Vagina (tissue), 2 donors: ENCODE measurements around the gene HTRA1. TPM values are rescaled to one million over a fixed set of nuclear protein-coding genes. Genes with fewer than 3 reads are reported as not detected.
A peak's percentile ranks its signal among the peaks of the same experiment; 100 is the strongest.

Experiments used
- DNase-seq, 2 donors: peaks; one replicate each; pipeline ENCODE4 v3.0.0-alpha.2; 2017; ENCODE audit errors: extremely low spot score in 2 of 2
- H3K27ac ChIP-seq: fragments of 200-600 bp; sonication (generic); one replicate; pipeline ENCODE4 v1.5.1; 2019
- H3K27me3 ChIP-seq: fragments of 200-600 bp; sonication (generic); one replicate; pipeline ENCODE4 v1.5.1; 2019
- H3K36me3 ChIP-seq, 2 donors: fragments of 200-600 bp; sonication (generic); one replicate each; pipeline ENCODE4 v1.5.1; 2017 to 2019
- H3K4me1 ChIP-seq: fragments of 200-600 bp; sonication (generic); one replicate; pipeline ENCODE4 v1.5.1; 2019
- H3K4me3 ChIP-seq, 2 donors: fragments of 200-600 bp; sonication (generic); 1 replicate in 1 of 2; 2 replicates in 1 of 2; pipeline ENCODE4 v1.5.1; 2016 to 2019
- H3K9me3 ChIP-seq: fragments of 200-600 bp; sonication (generic); one replicate; pipeline ENCODE4 v1.5.1; 2019
- CTCF ChIP-seq, 3 experiments: fragments of 450-650 bp in 2 of 3; fragments of 200-600 bp in 1 of 3; sonication (generic) in 1 of 3; IDR thresholded peaks; one replicate each; pipeline ENCODE4 v1.5.1; 2017 to 2019; ENCODE audit warnings: antibody characterized with exemption in 3 of 3, mild to moderate bottlenecking in 2 of 3, moderate library complexity in 2 of 3
- POLR2A ChIP-seq, 2 donors: fragments of 450-650 bp; IDR thresholded peaks; one replicate each; pipeline ENCODE4 v1.6.1; 2017; ENCODE audit warnings: antibody characterized with exemption in 2 of 2, mild to moderate bottlenecking in 2 of 2, moderate library complexity in 2 of 2
- POLR2AphosphoS5 ChIP-seq, 2 donors: sonication (generic); formaldehyde crosslinking; IDR thresholded peaks; one replicate each; pipeline ENCODE4 v1.9.0; 2017; ENCODE audit warnings: antibody characterized with exemption in 2 of 2, mild to moderate bottlenecking in 2 of 2, low read depth in 1 of 2; ENCODE audit not compliant: insufficient read depth in 1 of 2
- intact Hi-C: fragments of 100-400 bp; cut with DNase I; formaldehyde crosslinking; loops from one replicate; pipeline ENCODE4 v1.15.1; 2023
- total RNA-seq: library from RNA; depleted of rRNA; stranded (reverse); fragments of >200 nt; gene quantifications from one replicate; pipeline ENCODE4 v1.2.3, GENCODE V29; 2016

Gene HTRA1
- total RNA-seq, 1 donor from 2014 or later = 116 TPM

GRCh38 chr10:122458693-122459092, 2.7 kb upstream of the HTRA1 start:
- H3K4me1 ChIP-seq = peaks cover 32% of the 10 kb centered on the region
- TF ChIP-seq CTCF (IDR thresholded peaks at IDR 0.05) = no peak
- no peak for TF ChIP-seq POLR2A (IDR thresholded peaks at IDR 0.05)
- TF ChIP-seq POLR2AphosphoS5 (IDR thresholded peaks at IDR 0.05; ENCODE audit: insufficient read depth in 1 of 2, low read depth in 1 of 2) = no peak
- H3K27me3 ChIP-seq = no peaks in the 10 kb centered on the region
- intact Hi-C loops = no loop called here
- H3K27ac ChIP-seq = no peak overlapping the region
- H3K9me3 ChIP-seq = no peaks in the 10 kb centered on the region
- H3K4me3 ChIP-seq = no peak overlapping the region
- DNase-seq = peak in 1 of 2 donors; percentile 80
- H3K36me3 ChIP-seq = no peaks in the 10 kb centered on the region

GRCh38 chr10:122459561-122460273, 1.6 kb upstream of the HTRA1 start:
- intact Hi-C loops = loop anchor here (5.0 to 10.0 kb wide), 2 partner anchors 38 to 105 kb away; partner anchors contain the start of gene DMBT1
- Histone ChIP-seq H3K4me3 (no peak overlapping the region), H3K9me3 (no peaks in the 10 kb centered on the region), H3K4me1 (peaks cover 42% of the 10 kb centered on the region), H3K27me3 (no peaks in the 10 kb centered on the region), H3K27ac (peak overlapping the region; percentile 93), H3K36me3 (no peaks in the 10 kb centered on the region)
- TF ChIP-seq POLR2A (IDR thresholded peaks at IDR 0.05) (no peak), CTCF (IDR thresholded peaks at IDR 0.05) (no peak), POLR2AphosphoS5 (IDR thresholded peaks at IDR 0.05; ENCODE audit: insufficient read depth in 1 of 2, low read depth in 1 of 2) (no peak)
- no peak for DNase-seq

GRCh38 chr10:122460891-122461293, 461 bp upstream of the HTRA1 start:
- Histone ChIP-seq H3K9me3 (no peaks in the 10 kb centered on the region), H3K4me1 (peaks cover 42% of the 10 kb centered on the region), H3K27me3 (no peaks in the 10 kb centered on the region), H3K27ac (peak overlapping the region; percentile 93), H3K36me3 (no peaks in the 10 kb centered on the region), H3K4me3 (peak overlapping the region; percentile 75 to 94)
- intact Hi-C loops = loop anchor here (5.0 to 10.0 kb wide), 2 partner anchors 36 to 104 kb away; partner anchors contain the start of gene DMBT1
- no peak for DNase-seq
- TF ChIP-seq POLR2A (IDR thresholded peaks at IDR 0.05) (no peak), POLR2AphosphoS5 (IDR thresholded peaks at IDR 0.05; ENCODE audit: insufficient read depth in 1 of 2, low read depth in 1 of 2) (no peak), CTCF (IDR thresholded peaks at IDR 0.05) (no peak)

GRCh38 chr10:122461729-122462532, 578 bp downstream of the HTRA1 start:
- no peak for DNase-seq
- peak overlapping the region; percentile 75 to 94 for H3K4me3 ChIP-seq
- H3K9me3 ChIP-seq = no peaks in the 10 kb centered on the region
- H3K36me3 ChIP-seq = no peaks in the 10 kb centered on the region
- peak overlapping the region; percentile 93 for H3K27ac ChIP-seq
- peak in 1 of 2 donors; percentile 26 for TF ChIP-seq POLR2AphosphoS5 (IDR thresholded peaks at IDR 0.05; ENCODE audit: insufficient read depth in 1 of 2, low read depth in 1 of 2)
- no peak for TF ChIP-seq CTCF (IDR thresholded peaks at IDR 0.05)
- intact Hi-C loops = loop anchor here (5.0 to 10.0 kb wide), 2 partner anchors 35 to 103 kb away; partner anchors contain the start of gene DMBT1
- H3K27me3 ChIP-seq = no peaks in the 10 kb centered on the region
- peaks cover 42% of the 10 kb centered on the region for H3K4me1 ChIP-seq
